ENCODE data around the gene BABAM2. TPM values are rescaled to one million over a fixed set of nuclear protein-coding genes. Genes with fewer than 3 reads are reported as not detected.

Gene BABAM2
- total and polyA plus RNA-seq, 2 of the 4 experiments (the other 2 are of a cell fraction), result 20.9 to 23.1 TPM

DNA sequence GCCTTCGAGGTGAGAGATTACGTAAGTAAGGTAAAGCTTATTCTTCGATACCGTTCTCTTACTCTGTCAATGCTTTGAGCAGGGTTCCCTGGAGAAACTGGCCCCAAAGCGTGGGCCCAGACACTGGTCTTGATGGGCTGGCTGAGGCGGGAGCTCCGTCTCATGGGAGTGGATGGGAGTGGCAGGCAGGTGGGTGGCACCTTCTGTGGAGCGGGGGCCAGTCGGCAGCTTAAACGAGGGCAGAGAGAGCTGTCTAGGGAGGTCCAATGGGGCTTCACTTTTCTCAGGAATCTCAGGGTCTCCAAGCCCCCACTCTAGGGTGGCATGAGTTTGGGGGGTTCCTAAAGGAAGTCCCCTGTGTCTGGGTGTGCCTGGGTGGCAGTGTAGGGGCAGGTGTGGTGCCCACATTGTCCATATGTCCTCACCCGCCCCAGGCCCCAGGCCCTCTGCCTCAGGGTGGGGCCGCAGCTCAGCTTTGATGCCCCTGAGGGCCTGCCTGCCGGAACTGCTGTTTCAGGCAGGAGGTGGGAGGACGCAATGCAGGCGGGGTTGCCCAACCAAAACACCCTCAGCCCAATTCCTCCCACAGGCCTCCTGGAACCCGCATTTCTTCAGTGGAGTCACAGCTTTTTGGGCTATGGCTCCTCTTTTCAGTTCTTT is 469.7 kb downstream of the BABAM2 start:
- no peak overlapping the region for H3K4ac ChIP-seq (ENCODE audit: low read depth, low read length)
- CTCF ChIA-PET, result no interaction called here
- H3K9me1 ChIP-seq (ENCODE audit: insufficient read depth, low read length), result peaks cover 20% of the 10 kb centered on the region
- no peaks in the 10 kb centered on the region for H3K9me3 ChIP-seq (ENCODE audit: control insufficient read depth, insufficient read depth, low read length)
- H3K79me1 ChIP-seq (ENCODE audit: low read depth in 1 of 2, low read length in 2 of 2), result peaks cover 0 to 4% of the 10 kb centered on the region in 2 experiments; a peak in 1 of 4 replicates
- H2BK120ac ChIP-seq (ENCODE audit: low read depth, low read length), result no peak overlapping the region
- H3K56ac ChIP-seq (ENCODE audit: extremely low read depth, insufficient read depth, low read length), result no peak overlapping the region
- intact Hi-C loops (cut with micrococcal nuclease), result no loop called here
- H3K4me2 ChIP-seq (ENCODE audit: low read depth, low read length), result no peak overlapping the region
- H3K23ac ChIP-seq (ENCODE audit: low read depth, low read length), result no peak overlapping the region
- ATAC-seq (ENCODE audit: low read depth) (no peak), DNase-seq (no peak)
- no peak overlapping the region for H2BK5ac ChIP-seq (ENCODE audit: low read depth, low read length, poor library complexity, severe bottlenecking)
- peaks cover 22% of the 10 kb centered on the region for H3K4me1 ChIP-seq (ENCODE audit: control insufficient read depth, insufficient read depth, low read length)
- no peaks in the 10 kb centered on the region for H3K36me3 ChIP-seq (ENCODE audit: control insufficient read depth, insufficient read depth, low read length)
- POLR2A ChIA-PET (ENCODE audit: unreplicated experiment), result no interaction called here
- peak overlapping the region; percentile 68 for H2AK9ac ChIP-seq (replicated peaks; ENCODE audit: low read depth, low read length, poor library complexity)
- H4K8ac ChIP-seq (ENCODE audit: low read depth in 2 of 2, low read length in 2 of 2), result no peak overlapping the region
- no peak overlapping the region for H3K9ac ChIP-seq (ENCODE audit: low read depth, low read length)
- no TSS peak for BruUV-seq (replicated peaks)
- 0 out of 2 replicates have a peak overlapping the region, but pooled peaks have one; percentile 48 for H3K14ac ChIP-seq (replicated peaks; ENCODE audit: low read depth, low read length)
- TF ChIP-seq POLR2A (IDR thresholded peaks at IDR 0.05; ENCODE audit: low read depth, low read length) (no peak), CHD1 (IDR thresholded peaks at IDR 0.05; ENCODE audit: low read depth, low read length) (no peak)
- TF ChIP-seq, protein P1, sequence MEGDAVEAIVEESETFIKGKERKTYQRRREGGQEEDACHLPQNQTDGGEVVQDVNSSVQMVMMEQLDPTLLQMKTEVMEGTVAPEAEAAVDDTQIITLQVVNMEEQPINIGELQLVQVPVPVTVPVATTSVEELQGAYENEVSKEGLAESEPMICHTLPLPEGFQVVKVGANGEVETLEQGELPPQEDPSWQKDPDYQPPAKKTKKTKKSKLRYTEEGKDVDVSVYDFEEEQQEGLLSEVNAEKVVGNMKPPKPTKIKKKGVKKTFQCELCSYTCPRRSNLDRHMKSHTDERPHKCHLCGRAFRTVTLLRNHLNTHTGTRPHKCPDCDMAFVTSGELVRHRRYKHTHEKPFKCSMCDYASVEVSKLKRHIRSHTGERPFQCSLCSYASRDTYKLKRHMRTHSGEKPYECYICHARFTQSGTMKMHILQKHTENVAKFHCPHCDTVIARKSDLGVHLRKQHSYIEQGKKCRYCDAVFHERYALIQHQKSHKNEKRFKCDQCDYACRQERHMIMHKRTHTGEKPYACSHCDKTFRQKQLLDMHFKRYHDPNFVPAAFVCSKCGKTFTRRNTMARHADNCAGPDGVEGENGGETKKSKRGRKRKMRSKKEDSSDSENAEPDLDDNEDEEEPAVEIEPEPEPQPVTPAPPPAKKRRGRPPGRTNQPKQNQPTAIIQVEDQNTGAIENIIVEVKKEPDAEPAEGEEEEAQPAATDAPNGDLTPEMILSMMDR (conservative IDR thresholded peaks at IDR 0.05; ENCODE audit: low read depth, low read length), result no peak
- peak overlapping the region; percentile 83 for H2AK5ac ChIP-seq (ENCODE audit: low read depth, low read length)
- no peak overlapping the region for H3K27ac ChIP-seq (ENCODE audit: insufficient read depth, low read length)
- H3K27me3 ChIP-seq (ENCODE audit: control insufficient read depth, insufficient read depth, low read length), result no peaks in the 10 kb centered on the region
- 0 out of 2 replicates have a peak overlapping the region, but pooled peaks have one; percentile 46 for H4K91ac ChIP-seq (ENCODE audit: insufficient read depth, low read depth, low read length)
- in situ Hi-C loops (cut with MboI; ENCODE audit: low sequenced_read_pairs), result no loop called here
- no peak overlapping the region for H3K4me3 ChIP-seq (ENCODE audit: insufficient read depth, low read depth, low read length)
- H2BK15ac ChIP-seq (ENCODE audit: low read depth, low read length), result 0 out of 3 replicates have a peak overlapping the region, but pooled peaks have one; percentile 55
- no peak overlapping the region for H4K5ac ChIP-seq (ENCODE audit: low read depth, low read length)
- dilution Hi-C loops (cut with HindIII; ENCODE audit: low sequenced_read_pairs, unreplicated experiment), result no loop called here
- H2AFZ ChIP-seq (replicated peaks; ENCODE audit: low read length, poor library complexity), result peak overlapping the region; percentile 13
- H3K18ac ChIP-seq (ENCODE audit: low read depth, low read length), result no peak overlapping the region; the same call in 1 of the 2 replicates
- H4K20me1 ChIP-seq (ENCODE audit: insufficient read depth, low read length), result no peaks in the 10 kb centered on the region
- H2BK20ac ChIP-seq (ENCODE audit: low read depth, low read length), result peak overlapping the region; percentile 25; the same call in 1 of the 2 replicates
- WGBS, 2 experiments (ENCODE audit: extremely low coverage in 2 of 2, insufficient read length in 1 of 2), result 89% methylated on average over 5 of the region's 16 CpGs; no CpG with 5 or more reads in 1 of the 2 experiments
